SK-N-SH (cell line): ENCODE data around the gene ZNF407. TPM values are rescaled to one million over a fixed set of nuclear protein-coding genes. Genes with fewer than 3 reads are reported as not detected.

Experiments used
- CTCF ChIA-PET: fragments of 300-600, 350-600 bp; formaldehyde crosslinking; extraction: SDS; loops from one replicate; lab custom pipeline; 2021; lab: Yijun Ruan, JAX
- POLR2A ChIA-PET: fragments of 350-600 bp; sonication (Branson Sonifier 250); formaldehyde crosslinking; extraction: SDS; loops from one replicate; lab custom pipeline; 2020; ENCODE audit warnings: antibody characterized with exemption, inconsistent platforms; lab: Yijun Ruan, JAX
- DNase-seq: peaks from one replicate; pipeline ENCODE4 v3.0.0; 2012
- H2AFZ ChIP-seq: fragments of 200-600 bp; sonication (generic); 2 replicates; pipeline ENCODE4 v1.8.1; 2016; ENCODE audit warnings: antibody characterized with exemption, mild to moderate bottlenecking, low read depth
- H3F3A ChIP-seq: fragments of 200-600 bp; sonication (generic); replicated peaks from 2 replicates; pipeline ENCODE3; 2016; ENCODE audit warnings: antibody characterized with exemption, mild to moderate bottlenecking; ENCODE audit not compliant: insufficient read depth
- H3K27ac ChIP-seq, 2 experiments: fragments of 200-500 bp in 1 of 2; fragments of 200-600 bp in 1 of 2; sonication (Bioruptor generic) in 1 of 2; sonication (generic), shearing (Covaris generic) in 1 of 2; 2 replicates each; pipeline versions ENCODE4 v1.5.1 to v1.6.1; 2014 to 2016; ENCODE audit warnings: low read depth in 2 of 2, inconsistent platforms in 1 of 2, low read length in 1 of 2, mild to moderate bottlenecking in 1 of 2, mixed read lengths in 1 of 2
- H3K27me3 ChIP-seq: fragments of 200-600 bp; sonication (generic), shearing (Covaris generic); 2 replicates; pipeline ENCODE4 v1.6.1; 2016; ENCODE audit warnings: mixed run types; ENCODE audit not compliant: insufficient read depth
- H3K36me3 ChIP-seq, 2 experiments: fragments of 200-500 bp in 1 of 2; fragments of 200-600 bp in 1 of 2; sonication (Bioruptor generic) in 1 of 2; sonication (generic) in 1 of 2; replicated peaks in 1 of 2; 2 replicates each; pipeline versions ENCODE3 to v1.5.1; 2014 to 2016; ENCODE audit warnings: low read length in 1 of 2, mild to moderate bottlenecking in 1 of 2; ENCODE audit not compliant: insufficient read depth in 2 of 2, control insufficient read depth in 1 of 2
- H3K4me1 ChIP-seq, 2 experiments: fragments of 200-500 bp in 1 of 2; fragments of 200-600 bp in 1 of 2; sonication (Bioruptor generic) in 1 of 2; sonication (generic), shearing (Covaris generic) in 1 of 2; 2 replicates each; pipeline versions ENCODE4 v1.5.1 to v1.6.1; 2014 to 2016; ENCODE audit warnings: low read depth in 1 of 2, low read length in 1 of 2, mixed run types in 1 of 2; ENCODE audit not compliant: insufficient read depth in 2 of 2, control insufficient read depth in 1 of 2
- H3K4me2 ChIP-seq: fragments of 200-600 bp; sonication (generic), shearing (Covaris generic); 2 replicates; pipeline ENCODE4 v1.6.1; 2017; ENCODE audit warnings: mixed run types
- H3K4me3 ChIP-seq, 2 experiments: fragments of 200-500 bp in 1 of 2; fragments of 200-600 bp in 1 of 2; sonication (Bioruptor generic) in 1 of 2; sonication (generic), shearing (Covaris generic) in 1 of 2; 2 replicates each; pipeline versions ENCODE4 v1.5.1 to v1.8.1; 2014 to 2016; ENCODE audit warnings: low read depth in 2 of 2, inconsistent platforms in 1 of 2, low read length in 1 of 2, mild to moderate bottlenecking in 1 of 2, mixed read lengths in 1 of 2, moderate library complexity in 1 of 2
- H3K79me2 ChIP-seq: fragments of 200-600 bp; sonication (generic); 2 replicates; pipeline ENCODE4 v1.8.1; 2017; ENCODE audit warnings: mild to moderate bottlenecking; ENCODE audit not compliant: insufficient read depth
- H3K9ac ChIP-seq: fragments of 200-600 bp; sonication (generic); 2 replicates; pipeline ENCODE4 v1.6.1; 2017; ENCODE audit warnings: mixed run types
- H3K9me2 ChIP-seq: fragments of 200-600 bp; sonication (generic); 2 replicates; pipeline ENCODE4 v1.6.1; 2017; ENCODE audit warnings: mixed run types
- H3K9me3 ChIP-seq: fragments of 200-600 bp; sonication (generic); 2 replicates; pipeline ENCODE4 v1.6.1; 2017; ENCODE audit warnings: mixed run types, mild to moderate bottlenecking, moderate library complexity
- H4K20me1 ChIP-seq: fragments of 200-600 bp; sonication (generic); 2 replicates; pipeline ENCODE4 v1.6.1; 2017; ENCODE audit warnings: mild to moderate bottlenecking, mixed run types; ENCODE audit not compliant: insufficient read depth
- CTCF ChIP-seq: fragments of 200-600 bp; sonication (generic); IDR thresholded peaks from 2 replicates; pipeline ENCODE4 v1.6.1; 2017; ENCODE audit warnings: antibody characterized with exemption, mild to moderate bottlenecking, moderate library complexity
- FOSL2 ChIP-seq: IDR thresholded peaks from 2 replicates; pipeline ENCODE4 v1.4.0; 2012; ENCODE audit warnings: low read depth, mild to moderate bottlenecking, moderate library complexity, borderline replicate concordance
- GABPA ChIP-seq: IDR thresholded peaks from 2 replicates; pipeline ENCODE4 v1.4.0; 2012; ENCODE audit warnings: low read depth, mild to moderate bottlenecking
- JUND ChIP-seq: IDR thresholded peaks from 2 replicates; pipeline ENCODE4 v1.4.0; 2012
- MAX ChIP-seq: IDR thresholded peaks from 2 replicates; pipeline ENCODE4 v1.4.0; 2012; ENCODE audit warnings: low read depth
- MEF2A ChIP-seq: IDR thresholded peaks from 2 replicates; pipeline ENCODE4 v1.4.0; 2012; ENCODE audit warnings: low read depth, borderline replicate concordance
- NRF1 ChIP-seq: IDR thresholded peaks from 2 replicates; pipeline ENCODE4 v1.6.1; 2012; ENCODE audit warnings: low read depth, mild to moderate bottlenecking, low read length
- RAD21 ChIP-seq: IDR thresholded peaks from 2 replicates; pipeline ENCODE4 v1.6.1; 2012; ENCODE audit warnings: mild to moderate bottlenecking, low read length
- RCOR1 ChIP-seq: fragments of 150-350 bp; IDR thresholded peaks from 2 replicates; pipeline ENCODE4 v1.6.1; 2017; ENCODE audit warnings: antibody characterized with exemption, low read length
- REST ChIP-seq: IDR thresholded peaks from 2 replicates; pipeline ENCODE4 v1.6.1; 2012; ENCODE audit warnings: mild to moderate bottlenecking, low read depth, low read length, moderate library complexity
- RFX5 ChIP-seq: IDR thresholded peaks from 2 replicates; pipeline ENCODE4 v1.6.1; 2012; ENCODE audit warnings: mild to moderate bottlenecking, improper control_type of control experiment, low read length
- RXRA ChIP-seq: IDR thresholded peaks from 2 replicates; pipeline ENCODE4 v1.4.0; 2012; ENCODE audit warnings: low read depth, mild to moderate bottlenecking, borderline replicate concordance
- TCF12 ChIP-seq: IDR thresholded peaks from 2 replicates; pipeline ENCODE4 v1.4.0; 2012
- TEAD4 ChIP-seq: IDR thresholded peaks from 2 replicates; pipeline ENCODE4 v1.4.0; 2012; ENCODE audit warnings: mild to moderate bottlenecking, borderline replicate concordance; ENCODE audit not compliant: insufficient read depth
- USF1 ChIP-seq: IDR thresholded peaks from 2 replicates; pipeline ENCODE4 v1.4.0; 2012; ENCODE audit warnings: low read depth, borderline replicate concordance
- USF2 ChIP-seq: fragments of 150-350 bp; IDR thresholded peaks from 2 replicates; pipeline ENCODE4 v1.6.1; 2017; ENCODE audit warnings: antibody characterized with exemption, low read length, low read depth, borderline replicate concordance
- YY1 ChIP-seq: IDR thresholded peaks from 2 replicates; pipeline ENCODE4 v1.4.0; 2012; ENCODE audit warnings: low read depth, mild to moderate bottlenecking
- WGBS: methylation state at CpG from one replicate; pipeline ENCODE4 v1.1.6; 2017; ENCODE audit warnings: low lambda C conversion rate; 5-methylcytosine and 5-hydroxymethylcytosine counted together
- polyA plus RNA-seq, 3 experiments: library from polyadenylated mRNA; depleted of rRNA; stranded (reverse); fragments of >200 nt; gene quantifications; 2 replicates each; pipeline ENCODE4 v1.2.3, GENCODE V29; 2012

The ZNF407 gene
- polyA plus RNA-seq, 1 of the 3 experiments (the other 2 are of a cell fraction) = 2.6 TPM

- no peak for TF ChIP-seq CTCF
Measured at GRCh38 chr18:75044791-75045190, 447.1 kb downstream of the ZNF407 start (continued).

GRCh38 chr18:75045272-75045671 is 447.6 kb downstream of the ZNF407 start:
- POLR2A ChIA-PET = no interaction called here

More at GRCh38 chr18:75045272-75045671, 447.6 kb downstream of the ZNF407 start:
- CTCF ChIA-PET = no interaction called here
- Histone ChIP-seq H3K9me3 (no peaks in the 10 kb centered on the region), H3K4me1 (peaks cover 0 to 10% of the 10 kb centered on the region in 2 experiments; a peak in 2 of 4 replicates), H3K9ac (no peak overlapping the region), H3K4me3 (no peak overlapping the region), H2AFZ (no peak overlapping the region), H3K79me2 (no peaks in the 10 kb centered on the region), H3F3A (no peaks in the 10 kb centered on the region), H3K4me2 (no peak overlapping the region), H3K27me3 (no peaks in the 10 kb centered on the region), H3K9me2 (no peaks in the 10 kb centered on the region), H3K36me3 (no peaks in the 10 kb centered on the region), H3K27ac (no peak overlapping the region), H4K20me1 (no peaks in the 10 kb centered on the region)
- TF ChIP-seq YY1 (no peak), RXRA (no peak), GABPA (no peak), RFX5 (no peak), REST (no peak), NRF1 (no peak), RAD21 (no peak), MEF2A (no peak), JUND (no peak), RCOR1 (no peak), USF1 (no peak), TCF12 (no peak), USF2 (no peak), FOSL2 (no peak), TEAD4 (no peak), MAX (no peak)
- no peak for DNase-seq
- WGBS = 77% methylated on average over 4 of the region's 4 CpGs
